HuH-7.5 (cell line): Measurements from ENCODE around the gene PHACTR3.

Source experiments
- DNase-seq: peaks from one replicate; pipeline ENCODE4 v3.0.0; 2011; ENCODE audit warnings: low spot score

Gene PHACTR3

GRCh38 chr20:59672576-59672975 is 68.2 kb downstream of the PHACTR3 start:
- DNase-seq = no peak

DNA sequence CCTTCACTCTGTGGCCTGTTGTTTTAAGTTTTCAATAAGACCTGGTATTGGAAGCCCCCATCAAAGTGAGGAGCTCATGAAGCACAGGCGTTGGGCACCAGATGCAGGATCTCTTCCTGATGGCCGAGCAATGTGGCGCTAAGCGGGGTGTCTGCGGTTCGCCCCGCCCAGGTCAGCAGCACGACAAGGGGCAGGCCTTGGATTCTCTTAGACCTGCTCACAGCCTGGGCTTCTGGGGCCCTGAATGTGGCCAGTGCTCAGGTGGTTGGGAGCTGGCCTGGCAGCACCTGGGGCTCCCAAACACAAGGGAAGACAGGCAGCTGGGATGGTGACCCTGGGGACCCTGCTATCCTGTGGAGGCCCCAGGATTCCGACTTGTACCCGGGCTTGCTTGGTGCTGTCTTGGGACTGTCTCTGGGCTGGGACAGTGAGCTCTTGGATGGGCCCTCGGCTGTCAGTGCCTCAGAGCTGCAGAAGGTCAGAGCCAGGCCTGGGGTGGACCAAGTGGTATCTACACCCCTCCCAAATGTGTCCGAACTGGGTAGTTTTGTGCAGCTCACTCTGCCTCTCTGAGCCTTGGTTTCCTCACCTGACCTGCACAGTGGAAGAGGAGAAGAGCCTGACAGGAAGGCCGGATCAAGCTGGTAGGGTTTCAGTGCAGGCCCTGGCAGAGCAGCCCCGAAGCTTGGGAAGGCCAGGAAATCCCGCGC is 69.1 kb downstream of the PHACTR3 start:
- no peak for DNase-seq

DNA sequence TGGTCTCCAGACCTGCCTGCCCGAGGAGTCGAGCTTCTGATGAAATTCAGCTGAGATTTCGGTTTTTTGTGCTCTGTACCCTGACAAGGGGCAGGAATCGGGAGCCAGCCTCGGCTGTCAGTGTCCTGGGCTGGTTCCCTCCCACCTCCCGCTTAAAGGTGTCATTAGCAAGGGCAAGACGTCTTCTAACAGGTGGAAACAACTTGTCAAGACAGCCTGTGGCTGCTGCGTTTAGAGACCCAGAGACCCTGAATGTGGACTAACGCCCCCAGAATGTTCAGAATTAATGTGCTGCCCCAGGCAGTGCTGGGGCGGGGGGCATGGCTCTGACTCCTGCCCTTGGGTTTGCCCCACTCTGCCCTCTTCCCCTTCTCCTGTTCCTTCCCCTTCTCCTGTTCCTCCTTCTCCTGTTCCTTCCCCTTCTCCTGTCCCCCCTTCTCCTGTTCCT is 69.7 kb downstream of the PHACTR3 start:
- DNase-seq = no peak

- no peak for DNase-seq
These were observed 71.9 kb downstream of the PHACTR3 start for GRCh38 chr20:59676126-59676850.

DNA sequence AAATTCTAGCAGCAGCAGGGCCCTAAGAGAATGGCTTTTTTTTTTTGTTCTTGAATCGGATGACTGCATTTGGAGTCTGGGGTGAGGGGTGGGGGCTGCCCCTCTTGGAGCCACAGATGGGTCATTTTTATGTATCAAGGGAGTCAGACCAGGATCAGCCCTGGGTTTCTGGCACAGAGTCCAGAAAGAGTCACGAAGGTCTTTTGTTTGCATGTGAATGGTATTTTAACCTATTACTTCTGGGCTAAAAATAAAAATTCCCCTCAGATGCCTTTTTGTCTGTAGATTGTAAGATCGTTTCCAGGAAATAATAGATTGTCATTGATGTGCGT is 72.5 kb downstream of the PHACTR3 start:
- no peak for DNase-seq

DNA sequence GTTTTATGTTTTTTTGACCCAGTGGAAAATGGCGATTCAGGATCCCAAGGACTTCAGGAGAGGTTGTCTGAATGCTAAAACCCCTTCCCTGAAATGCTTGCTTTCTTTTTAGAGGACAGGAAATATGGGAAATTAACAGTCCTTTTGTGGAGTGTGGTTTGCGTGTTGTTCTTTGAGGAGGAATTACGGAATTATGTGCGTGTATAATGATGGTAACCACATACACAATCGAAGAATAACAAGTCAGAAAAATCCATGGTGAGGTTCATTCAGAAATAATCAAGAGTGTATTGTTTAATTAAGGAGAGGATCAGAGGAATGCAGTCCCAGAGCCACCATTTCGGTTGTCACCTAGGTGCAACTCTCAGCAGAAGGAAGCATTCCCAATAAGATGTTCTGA is 73.2 kb downstream of the PHACTR3 start:
- DNase-seq = no peak

DNA sequence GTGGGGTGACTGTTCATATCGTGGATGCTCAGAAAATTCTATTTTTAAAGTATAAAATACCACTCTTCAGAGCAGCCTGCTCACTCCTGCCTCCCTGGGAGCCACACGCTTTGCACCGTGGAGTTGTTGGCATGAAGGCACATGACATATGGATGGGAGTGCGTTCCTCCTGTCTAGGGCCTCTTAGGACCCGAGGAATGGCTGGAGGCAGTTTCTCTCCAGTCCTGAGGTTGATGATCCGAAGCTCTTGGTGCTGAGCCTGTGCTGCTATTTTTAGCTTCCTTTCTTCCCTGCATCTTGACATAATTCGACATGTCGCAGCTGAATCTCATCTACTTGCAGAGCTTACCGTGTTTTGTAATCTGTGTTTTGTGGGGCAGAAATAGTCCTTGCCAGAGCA is 73.9 kb downstream of the PHACTR3 start:
- no peak for DNase-seq

DNA sequence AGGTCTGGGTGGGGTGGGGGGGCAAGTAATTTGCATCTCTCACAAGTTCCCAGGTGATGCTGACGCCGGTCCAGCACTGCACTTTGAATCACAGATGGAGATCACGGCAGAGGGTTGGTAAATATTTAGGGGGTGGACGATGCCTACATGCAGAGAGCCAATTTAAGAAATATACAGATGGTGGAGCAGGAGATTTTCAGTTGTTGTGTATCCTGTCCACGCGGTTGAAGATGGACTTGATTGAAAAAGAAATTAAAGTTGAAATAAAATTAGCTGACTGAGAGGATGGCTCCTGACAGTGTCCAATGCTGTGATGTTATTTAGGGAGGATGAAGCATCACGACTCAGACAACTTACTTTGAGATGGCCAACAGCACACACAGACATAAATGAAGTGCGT is 74.6 kb downstream of the PHACTR3 start:
- no peak for DNase-seq

GRCh38 chr20:59680148-59680650 is 75.9 kb downstream of the PHACTR3 start:
- DNase-seq = no peak

DNA sequence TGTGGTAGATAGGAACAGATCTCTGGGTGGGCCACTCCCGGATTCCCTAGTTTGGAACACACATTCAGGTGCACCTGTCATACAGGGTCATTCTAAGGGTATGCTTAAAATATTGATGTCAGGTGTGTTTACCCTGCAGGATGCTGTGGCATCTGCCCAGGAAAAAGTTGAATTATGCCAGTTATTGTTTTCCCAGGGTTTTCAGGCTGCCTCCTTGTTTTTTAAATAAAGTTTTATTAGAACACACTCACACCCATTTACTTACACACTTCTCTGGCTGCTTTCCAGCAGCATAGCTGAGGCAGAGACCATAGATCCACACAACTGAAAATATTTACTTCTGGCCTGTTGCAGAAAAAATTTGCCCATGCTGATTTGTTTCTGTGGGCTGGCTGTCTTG is 76.5 kb downstream of the PHACTR3 start:
- no peak for DNase-seq

DNA sequence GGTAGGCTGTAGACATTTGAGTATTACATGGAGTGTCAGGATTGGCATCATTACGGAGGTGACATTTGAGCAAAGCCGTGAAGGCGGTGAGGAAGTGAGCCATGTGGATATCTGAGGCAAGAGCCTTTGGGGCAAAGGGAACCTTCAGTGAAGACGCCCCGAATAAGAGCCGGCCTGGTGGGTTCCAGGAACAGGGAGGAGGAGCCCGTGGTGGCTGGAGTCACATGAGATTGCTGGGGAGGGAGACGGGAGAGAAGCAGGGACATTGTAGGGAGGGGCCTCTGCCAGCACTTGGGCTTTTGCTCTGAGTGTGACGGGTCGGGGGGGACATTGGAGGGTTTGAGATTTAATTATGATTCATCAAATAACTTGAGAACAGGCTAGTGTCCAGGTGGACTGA is 78.3 kb downstream of the PHACTR3 start:
- no peak for DNase-seq

- DNase-seq = no peak
These were observed 78.8 kb downstream of the PHACTR3 start for GRCh38 chr20:59683181-59683580.

DNA sequence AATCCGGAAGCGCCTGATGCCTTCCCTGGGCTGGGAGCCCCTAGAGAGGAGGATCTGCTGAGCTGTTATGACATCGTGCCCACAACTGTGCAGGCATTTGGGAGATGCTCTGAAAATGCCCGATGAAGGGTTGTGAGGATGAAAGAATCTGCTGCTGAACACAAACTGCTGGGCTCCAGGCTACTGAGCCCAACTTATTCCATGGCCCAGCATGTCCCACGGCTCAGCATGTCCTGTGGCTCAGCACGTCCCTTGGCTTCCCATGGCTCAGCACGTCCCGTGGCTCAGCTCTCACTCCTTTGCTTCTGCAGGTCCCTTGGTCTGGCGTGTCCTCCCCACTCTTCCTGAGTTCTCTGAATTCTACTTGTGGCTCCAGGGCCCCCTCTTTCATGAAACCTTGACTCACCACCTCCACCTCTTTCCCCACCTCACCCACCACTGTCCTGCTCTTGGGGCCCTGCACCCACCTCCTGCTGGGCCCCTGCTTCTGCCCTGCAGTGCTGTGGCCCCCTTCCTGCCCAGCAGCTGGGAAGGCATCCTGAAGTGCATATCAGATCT is 80.4 kb downstream of the PHACTR3 start:
- DNase-seq = no peak

DNA sequence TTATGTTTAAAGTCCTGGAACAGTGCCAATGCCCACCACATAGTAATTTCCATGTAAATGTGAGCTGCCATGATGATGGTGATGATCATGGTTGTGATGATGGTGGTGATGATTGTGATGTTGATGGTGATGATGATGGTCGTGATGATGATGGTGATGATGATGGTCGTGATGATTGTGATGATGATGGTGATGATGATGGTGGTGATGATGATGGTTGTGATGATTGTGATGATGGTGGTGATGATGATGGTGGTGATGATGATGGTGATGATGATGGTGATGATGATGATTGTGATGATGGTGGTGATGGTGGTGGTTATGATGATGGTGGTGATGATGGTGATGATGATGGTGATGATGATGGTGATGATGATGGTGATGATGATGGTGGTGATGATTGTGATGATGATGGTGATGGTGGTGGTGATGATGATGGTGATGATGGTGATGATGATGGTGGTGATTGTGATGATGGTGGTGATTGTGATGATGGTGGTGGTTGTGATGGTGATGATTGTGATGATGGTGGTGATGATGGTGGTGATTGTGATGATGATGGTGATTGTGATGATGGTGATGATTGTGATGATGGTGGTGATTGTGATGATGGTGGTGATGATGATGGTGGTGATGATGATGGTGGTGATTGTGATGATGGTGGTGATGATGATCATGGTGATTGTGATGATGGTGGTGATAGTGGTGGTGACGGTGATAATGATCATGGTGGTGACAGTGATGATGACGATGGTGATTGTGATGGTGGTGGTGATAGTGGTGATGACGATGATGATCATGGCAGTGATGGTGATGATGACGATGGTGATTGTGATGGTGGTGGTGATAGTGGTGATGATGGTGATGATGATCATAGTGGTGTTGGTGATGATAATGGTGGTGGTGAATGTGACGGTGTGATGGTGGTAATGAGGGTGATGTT is 82.3 kb downstream of the PHACTR3 start:
- DNase-seq = no peak

DNA sequence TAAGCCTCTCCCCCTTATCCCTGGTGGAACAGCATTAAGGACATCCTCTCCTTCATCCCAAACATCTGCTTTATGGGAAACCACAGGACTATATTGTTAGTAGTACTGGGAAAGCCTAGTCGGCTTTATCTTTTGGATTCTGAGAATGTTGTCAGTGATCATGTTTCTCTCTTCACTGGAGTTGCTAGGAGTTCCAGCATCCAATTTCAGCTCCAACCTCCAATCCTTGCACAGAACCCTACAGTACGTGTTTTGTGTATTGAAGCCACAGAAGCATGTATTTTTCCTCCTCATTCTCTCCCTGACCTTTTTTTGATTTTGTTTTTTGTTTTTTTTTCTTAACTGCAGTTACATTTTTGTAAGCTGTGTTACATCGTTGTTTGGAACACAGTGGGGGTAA is 84.0 kb downstream of the PHACTR3 start:
- no peak for DNase-seq

DNA sequence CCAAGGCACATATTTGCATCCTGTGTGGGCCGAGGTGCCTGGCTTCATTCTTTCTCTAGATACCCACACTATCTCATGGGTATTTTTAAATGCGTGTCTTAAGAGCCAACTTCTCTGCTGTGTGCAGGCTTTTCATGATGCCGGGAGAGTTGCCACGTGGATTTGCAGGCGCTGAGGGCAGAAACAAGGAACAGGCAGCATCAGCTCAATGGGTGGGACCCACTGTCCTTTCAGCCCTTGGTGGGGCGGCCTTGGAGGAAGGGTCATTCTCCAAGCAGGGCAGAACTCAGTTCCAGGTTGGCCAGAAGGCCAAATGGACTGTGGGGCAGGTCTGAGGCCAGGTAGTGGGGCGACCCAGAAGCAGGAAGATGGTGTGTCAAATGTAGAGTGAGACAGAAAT is 84.7 kb downstream of the PHACTR3 start:
- no peak for DNase-seq

DNA sequence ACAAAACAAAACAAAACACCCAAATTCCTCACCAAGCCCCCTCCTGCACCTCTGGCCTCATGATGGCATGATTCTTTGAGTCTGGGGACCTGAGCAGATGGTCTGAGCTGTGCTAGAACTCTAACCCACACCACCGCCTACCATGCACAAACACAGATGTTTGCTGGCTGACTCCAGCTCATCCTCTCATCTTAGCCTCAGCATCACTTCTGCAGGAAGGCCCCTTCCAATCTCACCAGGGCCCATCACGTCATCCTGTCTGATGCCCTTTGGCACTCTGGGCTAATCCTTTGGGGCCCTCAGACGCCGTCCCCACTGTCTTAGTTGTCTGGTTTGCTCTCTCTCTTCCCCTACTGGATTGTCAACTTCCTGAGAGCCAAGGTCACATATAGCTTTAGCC is 85.8 kb downstream of the PHACTR3 start:
- DNase-seq = no peak

DNA sequence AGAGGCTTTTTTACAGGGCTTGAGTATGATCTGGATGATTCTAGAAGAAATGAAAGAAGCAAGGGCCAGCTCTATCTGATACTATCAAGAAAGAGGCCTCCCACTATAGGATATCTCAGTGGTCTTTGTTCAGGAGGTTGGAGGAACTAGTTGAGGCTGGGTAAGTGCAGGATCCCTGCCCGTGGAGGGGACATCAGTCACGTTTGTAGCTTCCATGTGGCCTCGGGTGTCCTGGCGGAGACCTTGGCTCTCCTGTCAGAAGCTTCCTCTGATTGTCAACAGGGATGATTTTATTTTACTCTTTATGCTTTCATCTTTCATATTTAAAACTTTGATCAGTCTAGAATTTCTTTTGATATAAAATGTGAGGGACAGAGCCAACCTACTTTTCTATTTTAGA is 86.6 kb downstream of the PHACTR3 start:
- no peak for DNase-seq

- no peak for DNase-seq
These were observed 87.8 kb downstream of the PHACTR3 start for GRCh38 chr20:59692139-59692538.

DNA sequence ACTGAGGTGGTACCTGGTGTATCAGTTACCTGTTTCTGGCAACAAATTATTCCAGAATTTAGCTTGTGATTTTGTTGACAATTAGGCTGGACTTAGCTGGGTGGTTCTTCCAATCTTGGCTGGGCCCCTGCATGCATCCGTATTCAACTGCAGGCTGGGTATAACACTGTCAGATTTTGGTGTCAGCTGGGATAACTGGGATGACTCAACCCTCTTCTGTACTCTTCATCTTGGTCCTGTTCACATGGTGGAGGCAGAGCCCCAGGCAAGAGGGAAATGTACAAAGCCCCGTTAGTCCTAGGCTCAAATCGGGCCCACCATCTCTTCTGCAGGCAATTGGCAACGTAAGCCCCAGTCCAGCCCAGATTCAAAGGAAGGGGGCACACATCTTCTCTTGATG is 89.2 kb downstream of the PHACTR3 start:
- DNase-seq = no peak

GRCh38 chr20:59696476-59696875 is 92.1 kb downstream of the PHACTR3 start:
- no peak for DNase-seq

GRCh38 chr20:59697068-59697467 is 92.7 kb downstream of the PHACTR3 start:
- DNase-seq = no peak
